ENCODE results near the gene FAM47C. TPM values are rescaled to one million over a fixed set of nuclear protein-coding genes. Genes with fewer than 3 reads are reported as not detected.

FAM47C gene
- total and polyA plus RNA-seq, 10 of the 15 experiments (the other 5 are each of a cell fraction or from before 2014, with no cell fraction given) = not detected

DNA sequence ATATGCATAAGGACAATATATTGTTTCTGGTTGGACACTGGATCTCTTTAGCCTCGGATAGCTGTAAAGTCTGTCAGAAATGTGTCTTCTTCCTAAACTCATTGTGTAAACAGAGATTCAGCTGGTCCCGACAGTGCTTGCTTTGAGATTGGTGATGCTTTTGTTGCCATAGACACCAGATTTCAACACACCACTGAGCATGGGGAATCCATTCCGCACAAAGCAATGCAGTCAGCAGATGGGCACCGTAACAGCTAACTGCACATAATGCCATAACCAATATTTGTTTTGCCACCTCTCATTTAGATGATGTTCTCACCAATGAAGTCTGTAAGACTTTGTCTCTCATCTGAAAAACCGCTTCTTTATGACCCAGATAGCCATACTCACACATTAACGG lies 33.3 kb upstream of the FAM47C start (continued):
- TF ChIP-seq PAX5 (IDR thresholded peaks at IDR 0.05; ENCODE audit: borderline replicate concordance, low read depth, low read length) = no peak
- TF ChIP-seq BHLHE40 (IDR thresholded peaks at IDR 0.05; ENCODE audit: borderline replicate concordance in 1 of 2, low read depth in 2 of 2, low read length in 1 of 2) = no peak

- DNase-seq (ENCODE audit: low read depth, low spot score) (no peak), ATAC-seq (no peak), FAIRE-seq (peak; percentile 27)
- Histone ChIP-seq H4K20me1 (ENCODE audit: control insufficient read depth, insufficient read depth) (no peaks in the 10 kb centered on the region), H3K27ac (ENCODE audit: control insufficient read depth, insufficient read depth) (no peak overlapping the region), H2AFZ (ENCODE audit: control insufficient read depth, low read depth, low read length) (no peak overlapping the region), H3K4me3 (no peak overlapping the region), H3K4me2 (ENCODE audit: control insufficient read depth, insufficient read depth) (no peak overlapping the region), H3K79me2 (ENCODE audit: control insufficient read depth, insufficient read depth, low read length) (no peaks in the 10 kb centered on the region), H3K36me3 (ENCODE audit: control insufficient read depth in 2 of 2, insufficient read depth in 2 of 2, low read length in 1 of 2) (no peaks in the 10 kb centered on the region), H3K4me1 (ENCODE audit: control insufficient read depth, insufficient read depth, low read length) (no peaks in the 10 kb centered on the region), H3K9me3 (replicated peaks; ENCODE audit: control insufficient read depth, insufficient read depth, low read length) (no peaks in the 10 kb centered on the region), H3K27me3 (replicated peaks in 1 of 2; ENCODE audit: control insufficient read depth in 2 of 2, insufficient read depth in 2 of 2, low read length in 1 of 2) (no peaks in the 10 kb centered on the region), H3K9ac (ENCODE audit: control insufficient read depth, insufficient read depth, low read length) (no peak overlapping the region)
- in situ Hi-C loops (cut with MboI) = no loop called here
- BruUV-seq (replicated peaks) = no TSS peak
- CTCF ChIA-PET = no interaction called here
- SMC1A ChIA-PET (ENCODE audit: uncharacterized antibody, unreplicated experiment) = interaction anchor here (0.6 kb wide), 1 partner anchor 1087 kb away, joined by 3 read pairs; no protein-coding TSS in a partner anchor
- TF ChIP-seq ATF7 (IDR thresholded peaks at IDR 0.05; ENCODE audit: low read depth) = no peak
- no peak for TF ChIP-seq CREB1 (IDR thresholded peaks at IDR 0.05; ENCODE audit: low read depth)
- TF ChIP-seq ZNF207 (IDR thresholded peaks at IDR 0.05; ENCODE audit: borderline replicate concordance) = no peak
- TF ChIP-seq NFYA (IDR thresholded peaks at IDR 0.05; ENCODE audit: borderline replicate concordance, low read depth, low read length) = no peak
- TF ChIP-seq IKZF2 (IDR thresholded peaks at IDR 0.05) = no peak
- TF ChIP-seq BRCA1 (IDR thresholded peaks at IDR 0.05; ENCODE audit: low read depth, low read length) = no peak
- no peak for TF ChIP-seq BMI1 (IDR thresholded peaks at IDR 0.05; ENCODE audit: borderline replicate concordance)
- TF ChIP-seq, protein P1, sequence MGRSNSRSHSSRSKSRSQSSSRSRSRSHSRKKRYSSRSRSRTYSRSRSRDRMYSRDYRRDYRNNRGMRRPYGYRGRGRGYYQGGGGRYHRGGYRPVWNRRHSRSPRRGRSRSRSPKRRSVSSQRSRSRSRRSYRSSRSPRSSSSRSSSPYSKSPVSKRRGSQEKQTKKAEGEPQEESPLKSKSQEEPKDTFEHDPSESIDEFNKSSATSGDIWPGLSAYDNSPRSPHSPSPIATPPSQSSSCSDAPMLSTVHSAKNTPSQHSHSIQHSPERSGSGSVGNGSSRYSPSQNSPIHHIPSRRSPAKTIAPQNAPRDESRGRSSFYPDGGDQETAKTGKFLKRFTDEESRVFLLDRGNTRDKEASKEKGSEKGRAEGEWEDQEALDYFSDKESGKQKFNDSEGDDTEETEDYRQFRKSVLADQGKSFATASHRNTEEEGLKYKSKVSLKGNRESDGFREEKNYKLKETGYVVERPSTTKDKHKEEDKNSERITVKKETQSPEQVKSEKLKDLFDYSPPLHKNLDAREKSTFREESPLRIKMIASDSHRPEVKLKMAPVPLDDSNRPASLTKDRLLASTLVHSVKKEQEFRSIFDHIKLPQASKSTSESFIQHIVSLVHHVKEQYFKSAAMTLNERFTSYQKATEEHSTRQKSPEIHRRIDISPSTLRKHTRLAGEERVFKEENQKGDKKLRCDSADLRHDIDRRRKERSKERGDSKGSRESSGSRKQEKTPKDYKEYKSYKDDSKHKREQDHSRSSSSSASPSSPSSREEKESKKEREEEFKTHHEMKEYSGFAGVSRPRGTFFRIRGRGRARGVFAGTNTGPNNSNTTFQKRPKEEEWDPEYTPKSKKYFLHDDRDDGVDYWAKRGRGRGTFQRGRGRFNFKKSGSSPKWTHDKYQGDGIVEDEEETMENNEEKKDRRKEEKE (IDR thresholded peaks at IDR 0.05) = no peak
- TF ChIP-seq, protein P2, sequence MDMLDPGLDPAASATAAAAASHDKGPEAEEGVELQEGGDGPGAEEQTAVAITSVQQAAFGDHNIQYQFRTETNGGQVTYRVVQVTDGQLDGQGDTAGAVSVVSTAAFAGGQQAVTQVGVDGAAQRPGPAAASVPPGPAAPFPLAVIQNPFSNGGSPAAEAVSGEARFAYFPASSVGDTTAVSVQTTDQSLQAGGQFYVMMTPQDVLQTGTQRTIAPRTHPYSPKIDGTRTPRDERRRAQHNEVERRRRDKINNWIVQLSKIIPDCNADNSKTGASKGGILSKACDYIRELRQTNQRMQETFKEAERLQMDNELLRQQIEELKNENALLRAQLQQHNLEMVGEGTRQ (IDR thresholded peaks at IDR 0.05; ENCODE audit: borderline replicate concordance, low read depth, low read length) = no peak
- TF ChIP-seq EGR1 (IDR thresholded peaks at IDR 0.05; ENCODE audit: borderline replicate concordance in 1 of 2, low read depth in 2 of 2, low read length in 2 of 2) = no peak
- no peak for TF ChIP-seq ETV6 (conservative IDR thresholded peaks at IDR 0.05 in 1 of 2, IDR thresholded peaks at IDR 0.05 in 1 of 2; ENCODE audit: borderline replicate concordance in 1 of 2, low read depth in 1 of 2)
- TF ChIP-seq LARP7 (IDR thresholded peaks at IDR 0.05) = no peak
- TF ChIP-seq IRF4 (IDR thresholded peaks at IDR 0.05; ENCODE audit: low read depth, low read length) = no peak
- TF ChIP-seq IRF3 (IDR thresholded peaks at IDR 0.05) = no peak
- no peak for TF ChIP-seq RAD21 (IDR thresholded peaks at IDR 0.05; ENCODE audit: insufficient read depth, low read depth, low read length)
- no peak for TF ChIP-seq BCL11A (IDR thresholded peaks at IDR 0.05; ENCODE audit: low read depth, low read length)
- intact Hi-C loops (cut with micrococcal nuclease; ENCODE audit: unreplicated experiment) = no loop called here
- POLR2A ChIA-PET = no interaction called here
- RAD21 ChIA-PET (ENCODE audit: unreplicated experiment) = no interaction called here
- 59% methylated on average over 2 of the region's 2 CpGs for WGBS (ENCODE audit: insufficient coverage, insufficient replicate concordance, low lambda C conversion rate, missing lambda C conversion rate)
These were observed 29.3 kb upstream of the FAM47C start for GRCh38 chrX:36978886-36979285.

Data from GM12878 (cell line).